Kidney capillary endothelial cell (primary cell): ENCODE results near the gene SYT1.
"Not testable (repeated sequence)": the region's sequence is repeated elsewhere in the genome, so short reads cannot be mapped to it uniquely, and the experiment has no call there.

Experiments used
- DNase-seq: peaks from one replicate; pipeline ENCODE4 v3.0.0-alpha.2; 2018; ENCODE audit warnings: low spot score

Gene SYT1

DNA sequence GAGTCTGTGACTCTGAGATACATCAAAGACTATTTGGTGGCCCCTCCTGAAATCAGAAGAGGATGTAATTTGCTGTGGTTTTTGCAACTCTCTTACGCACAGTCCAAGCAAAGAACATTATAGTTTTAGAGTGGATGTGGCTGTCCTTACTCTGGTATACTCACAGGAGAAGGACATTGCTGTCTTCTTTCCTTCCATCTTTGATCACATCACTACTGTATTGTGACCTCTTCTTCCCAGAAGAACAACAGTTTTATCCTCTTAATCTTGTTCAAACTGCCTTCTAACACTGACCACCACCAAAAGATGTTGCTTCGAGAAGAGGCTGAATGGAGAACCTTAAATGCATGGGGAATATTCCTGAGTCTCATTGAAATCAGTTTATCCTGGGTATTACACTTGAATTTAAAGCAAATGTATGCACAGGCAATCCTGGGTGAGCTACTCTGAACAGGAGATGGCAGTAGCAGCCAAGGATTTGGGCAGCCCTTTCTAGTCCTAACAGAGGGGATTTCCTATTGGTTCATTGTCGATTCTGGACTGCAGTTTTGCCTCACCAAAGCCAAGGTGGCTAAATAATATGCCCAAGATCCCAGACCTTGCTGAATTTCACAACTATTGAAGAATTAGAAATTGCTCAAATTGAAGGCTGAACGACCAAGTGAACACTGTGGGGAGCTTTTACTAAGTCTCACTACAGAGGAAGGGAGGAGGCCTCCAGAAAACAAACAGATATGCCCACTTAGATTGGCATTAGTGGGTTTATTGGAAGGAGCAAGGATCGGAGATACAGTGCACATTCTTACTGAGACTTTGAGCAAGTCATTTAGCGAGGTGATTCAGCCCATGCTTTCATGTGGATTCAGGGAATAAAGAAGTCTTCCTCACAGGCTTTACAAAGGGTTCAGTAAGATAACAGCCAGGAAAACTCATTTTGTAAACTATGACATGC is 543.4 kb downstream of the SYT1 start:
- peak; percentile 67 for DNase-seq

DNA sequence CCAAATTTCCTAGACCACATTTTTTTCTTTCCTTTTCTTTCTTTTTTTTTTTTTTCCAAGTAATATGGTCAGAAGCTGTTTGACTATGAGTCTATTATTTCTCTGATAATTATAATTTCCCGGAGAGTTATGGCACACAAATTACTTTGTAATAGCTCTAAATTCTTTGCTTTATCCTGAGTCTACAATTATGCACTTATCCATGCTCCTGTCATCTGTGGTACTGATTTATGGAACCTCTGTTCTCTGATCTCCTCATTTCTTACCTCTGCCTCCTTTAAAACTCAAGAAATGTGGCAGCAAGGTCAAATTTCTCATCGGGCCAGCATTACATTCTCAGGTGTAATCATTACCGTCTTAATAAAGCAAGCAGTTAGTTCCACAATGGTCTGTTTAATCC is 544.1 kb downstream of the SYT1 start:
- no peak for DNase-seq

DNA sequence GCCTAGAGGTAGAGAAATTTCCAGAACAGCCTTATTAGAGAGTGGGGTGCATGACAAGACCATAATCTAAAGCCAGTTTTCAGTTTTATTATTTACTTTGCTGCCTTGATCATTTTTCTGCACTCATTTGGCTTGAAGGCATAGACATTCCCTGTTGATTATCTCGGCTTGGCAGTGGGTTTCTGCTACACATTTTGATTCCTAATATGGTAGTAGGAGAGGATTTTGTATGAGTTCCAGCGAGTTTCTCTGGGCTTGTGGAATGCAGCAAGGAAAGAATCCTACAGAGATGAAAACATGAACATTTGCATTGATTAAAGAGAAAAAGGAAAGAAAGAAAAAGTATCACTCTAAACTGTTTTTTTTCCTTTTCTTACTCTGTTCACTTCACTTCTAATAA is 545.0 kb downstream of the SYT1 start:
- DNase-seq = no peak

DNA sequence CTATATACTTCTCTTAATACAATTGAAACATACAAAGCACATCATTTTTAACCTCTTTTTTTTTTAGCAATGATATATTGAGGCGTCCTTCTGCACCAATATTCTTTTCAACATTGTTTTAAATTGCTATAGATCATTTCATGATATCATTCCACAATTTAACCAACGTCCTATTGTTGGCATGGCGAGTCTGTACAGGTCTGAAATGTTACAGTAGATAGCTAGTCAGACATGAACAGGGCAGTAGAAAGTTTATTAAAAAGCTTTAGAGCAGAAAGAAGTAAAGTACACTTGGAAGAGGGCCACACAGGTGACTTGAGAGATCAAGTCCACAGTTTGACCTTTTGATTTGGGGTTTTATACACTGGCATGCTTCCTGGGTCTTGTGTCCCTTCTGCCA is 547.2 kb downstream of the SYT1 start:
- DNase-seq = no peak

- DNase-seq = no peak
These were observed 549.2 kb downstream of the SYT1 start for GRCh38 chr12:79413796-79414195.

DNA sequence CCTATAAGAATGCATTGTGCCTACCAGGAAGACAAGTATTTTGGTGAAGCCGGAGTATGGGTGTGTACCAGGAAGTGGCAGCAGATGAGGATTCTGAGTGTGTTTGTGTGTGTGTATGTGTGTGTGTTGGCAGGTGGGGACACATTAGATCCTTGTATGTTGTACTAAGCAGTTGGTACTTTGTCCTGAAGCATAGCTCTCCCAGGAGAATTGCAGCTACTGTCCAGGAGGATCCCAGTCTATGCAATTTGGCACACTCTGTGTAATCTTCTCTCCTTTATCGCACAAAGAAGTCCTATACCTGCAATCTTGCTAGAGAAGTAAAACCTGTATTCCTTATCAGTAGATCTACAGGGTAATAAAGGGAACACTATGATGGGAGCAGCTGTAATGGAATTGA is 549.7 kb downstream of the SYT1 start:
- DNase-seq = no peak

DNA sequence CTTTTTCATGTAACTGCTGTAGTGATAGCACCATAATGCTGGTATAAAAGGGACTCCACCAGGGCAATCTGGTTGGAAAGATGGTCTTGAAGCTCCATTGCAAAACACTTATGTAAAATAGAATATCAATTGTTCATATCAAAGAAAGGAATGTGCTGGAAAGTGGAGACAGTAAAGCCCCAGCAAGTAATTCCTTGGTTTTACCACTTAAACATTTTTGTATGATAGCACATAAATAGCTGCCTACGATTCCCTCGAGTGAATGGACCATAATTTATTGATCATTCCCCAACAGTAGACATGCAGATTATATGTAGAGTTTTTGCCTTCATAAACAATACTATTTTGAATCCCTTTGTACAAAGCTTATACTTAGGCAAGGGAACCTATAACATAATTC is 550.7 kb downstream of the SYT1 start:
- no peak for DNase-seq

GRCh38 chr12:79415746-79416435 is 551.3 kb downstream of the SYT1 start:
- no peak for DNase-seq

DNA sequence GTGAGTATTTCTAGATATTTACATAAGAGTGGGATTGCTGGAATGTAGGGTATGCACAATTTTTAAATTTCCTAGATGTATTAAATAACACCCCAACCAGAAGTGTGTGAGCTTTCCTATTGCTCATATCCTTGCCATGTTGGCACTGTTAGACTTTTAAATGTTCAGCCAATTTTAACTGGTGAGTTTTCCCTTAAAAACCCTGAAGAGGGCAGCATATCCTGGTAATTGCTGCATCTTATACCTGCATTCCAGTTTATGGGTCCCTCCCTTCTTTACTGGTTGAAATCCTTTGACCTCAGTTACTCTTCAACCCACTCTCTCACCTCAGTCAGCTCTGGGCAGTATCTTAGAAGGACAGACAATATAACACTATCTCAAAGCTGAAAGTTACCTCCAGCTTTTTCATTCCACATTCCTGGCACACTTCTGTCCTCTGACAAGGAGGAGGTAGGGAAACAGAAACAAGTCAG is 555.6 kb downstream of the SYT1 start:
- DNase-seq = peak; percentile 70

DNA sequence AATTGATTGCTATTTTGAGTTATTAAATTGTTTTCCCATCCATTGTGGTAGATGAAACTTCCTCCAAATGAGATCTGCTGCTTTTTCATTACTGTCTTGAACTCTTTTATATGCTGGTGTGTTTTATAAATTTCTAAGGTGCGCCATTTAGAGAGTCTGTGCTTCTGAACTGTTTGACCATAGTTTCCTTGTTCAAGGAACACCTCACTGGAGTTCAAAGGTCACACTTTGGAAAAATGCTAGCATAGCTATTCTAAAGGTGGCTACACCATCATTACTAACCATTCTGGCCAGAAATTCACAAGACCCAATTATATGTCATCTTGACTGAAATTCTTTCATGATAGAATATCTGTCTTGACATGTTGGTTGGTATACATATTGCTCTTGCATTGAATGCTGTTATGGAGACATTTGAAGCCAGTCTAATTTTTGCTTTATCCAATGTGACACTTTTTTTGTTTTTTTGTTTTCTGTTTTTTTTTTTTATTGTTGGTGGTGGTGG is 556.7 kb downstream of the SYT1 start:
- no peak for DNase-seq

- DNase-seq = no peak
These were observed 557.7 kb downstream of the SYT1 start for GRCh38 chr12:79422060-79422812.

DNA sequence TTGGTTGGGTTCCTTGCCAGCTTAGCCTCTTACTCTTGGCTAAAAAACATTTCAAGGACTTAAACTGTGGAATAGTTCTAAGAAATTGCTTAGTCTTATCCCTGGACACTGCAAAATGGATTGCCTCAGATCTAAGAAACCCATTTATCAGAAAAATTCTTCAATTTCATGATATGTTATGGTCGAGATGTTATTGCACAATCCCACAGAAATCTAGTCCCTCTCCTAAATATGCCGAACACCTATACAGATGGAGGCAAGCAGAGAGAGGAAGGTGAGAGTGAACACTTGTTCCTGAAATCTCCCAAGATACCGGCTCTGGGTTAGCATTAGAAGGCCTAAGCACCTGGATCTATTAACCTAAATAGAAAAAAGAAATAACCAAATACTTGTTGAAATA is 559.0 kb downstream of the SYT1 start:
- no peak for DNase-seq

- peak; percentile 75 for DNase-seq
These were observed 559.6 kb downstream of the SYT1 start for GRCh38 chr12:79424109-79424721.

- DNase-seq = no peak
These were observed 561.5 kb downstream of the SYT1 start for GRCh38 chr12:79426121-79426520.

DNA sequence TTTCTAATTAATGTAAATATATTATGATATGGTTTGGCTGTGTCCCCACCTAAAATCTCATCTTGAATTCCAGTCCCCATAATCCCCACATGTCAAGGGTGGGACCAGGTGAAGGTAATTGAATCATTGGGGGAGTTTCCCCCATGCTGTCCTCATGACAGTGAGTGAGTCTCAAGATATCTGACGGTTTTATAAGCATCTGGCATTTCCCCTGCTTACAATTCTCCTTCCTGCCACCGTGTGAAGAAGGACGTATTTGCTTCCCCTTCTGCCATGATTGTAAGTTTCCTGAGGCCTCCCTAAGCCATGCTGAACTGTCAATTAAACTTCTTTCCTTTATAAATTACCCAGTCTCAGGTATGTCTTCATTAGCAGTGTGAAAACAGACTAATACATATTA is 562.2 kb downstream of the SYT1 start:
- not testable (repeated sequence) for DNase-seq

DNA sequence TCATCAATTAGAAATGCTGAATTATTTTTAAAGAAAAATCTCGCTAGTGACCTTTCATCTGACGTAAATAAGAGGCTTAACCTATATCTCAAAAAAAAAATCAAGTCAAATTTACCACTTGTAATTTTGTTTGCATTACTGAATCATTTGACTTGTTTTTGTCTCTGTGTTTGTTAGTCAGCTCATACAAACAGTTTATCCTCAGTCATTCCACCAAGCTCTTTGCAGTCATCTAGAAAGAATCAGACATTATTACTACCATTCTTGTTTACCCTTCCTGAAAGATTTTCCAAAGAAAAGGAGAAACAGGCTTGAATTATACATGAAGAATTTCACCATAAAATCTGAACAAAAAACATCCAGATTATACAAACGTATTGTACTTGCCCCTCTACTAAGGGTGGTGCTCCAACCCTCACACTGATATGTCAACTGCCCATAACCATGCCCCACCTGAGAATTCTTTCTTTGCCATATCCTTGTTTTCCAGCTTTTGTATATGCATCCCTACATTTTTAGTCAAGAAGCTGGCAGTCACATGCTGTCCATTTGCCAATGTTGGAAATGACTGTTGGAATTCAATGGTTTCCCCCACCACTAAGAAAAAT is 569.0 kb downstream of the SYT1 start:
- no peak for DNase-seq

- no peak for DNase-seq
These were observed 570.0 kb downstream of the SYT1 start for GRCh38 chr12:79434561-79434960.

DNA sequence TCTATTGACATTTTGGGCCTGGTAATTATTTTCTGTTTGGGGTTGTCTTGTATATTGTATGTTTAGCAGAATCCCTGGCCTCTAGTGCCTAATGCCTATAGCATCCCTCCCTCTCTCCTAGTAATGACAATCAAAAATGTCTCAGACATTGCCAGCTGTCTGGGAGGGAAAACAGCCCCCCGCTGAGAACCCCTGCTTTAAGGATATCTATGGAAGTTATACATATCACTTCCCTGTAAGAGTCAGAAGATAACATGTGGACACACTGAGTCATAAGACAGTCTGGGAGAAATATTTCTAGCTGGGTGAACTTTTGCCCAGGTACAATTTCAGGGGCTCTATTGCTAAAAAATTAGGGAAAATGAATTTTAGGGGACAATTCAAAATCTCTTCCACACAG is 571.2 kb downstream of the SYT1 start:
- DNase-seq = no peak

DNA sequence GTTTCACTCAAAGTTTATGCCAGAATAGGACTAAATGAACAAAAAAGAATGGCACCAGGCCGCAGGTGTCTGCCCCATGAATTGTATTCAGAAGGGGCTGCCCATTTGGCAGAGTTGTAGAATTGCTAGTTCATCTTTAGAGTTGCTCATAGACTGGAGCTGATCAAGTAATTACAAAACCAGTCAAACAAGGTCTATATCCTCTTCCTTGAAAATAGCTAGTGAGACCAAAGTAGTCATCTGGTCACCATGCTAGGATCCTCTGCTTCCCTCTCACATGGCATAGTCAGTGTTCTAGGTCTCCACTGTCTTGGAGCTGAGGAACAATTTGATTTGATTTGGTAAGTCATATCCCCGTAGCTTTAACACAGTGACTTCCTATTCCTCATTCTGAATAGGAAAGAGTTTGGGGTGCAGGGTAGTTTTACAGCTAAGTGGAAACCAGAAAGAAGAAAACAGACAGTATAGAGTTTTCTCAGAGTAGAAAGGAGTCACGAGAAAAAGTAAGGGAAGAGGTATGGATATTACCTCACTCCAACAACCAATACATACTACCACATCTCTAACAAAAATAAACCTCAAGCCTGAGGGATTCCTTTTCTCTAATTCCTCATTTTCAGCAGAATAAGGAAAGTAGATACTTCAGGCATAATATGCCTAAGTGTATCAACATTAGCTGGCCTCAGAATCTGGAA is 574.1 kb downstream of the SYT1 start:
- no peak for DNase-seq

- no peak for DNase-seq
These were observed 574.7 kb downstream of the SYT1 start for GRCh38 chr12:79439175-79439825.
